Neural cell (in vitro differentiated cells): Measurements from ENCODE around the gene APOL5. TPM values are rescaled to one million over a fixed set of nuclear protein-coding genes. Genes with fewer than 3 reads are reported as not detected.

Experiments used
- H2AFZ ChIP-seq: fragments of 200-600, 300-800 bp; sonication (generic), shearing (Covaris generic); 2 replicates; pipeline ENCODE4 v1.6.0; 2014; ENCODE audit warnings: low read depth, mild to moderate bottlenecking, antibody characterized with exemption, low read length, moderate library complexity
- H3F3A ChIP-seq: fragments of 200-600 bp; shearing (Covaris generic); 2 replicates; pipeline ENCODE4 v1.6.1; 2016; ENCODE audit warnings: mild to moderate bottlenecking, moderate library complexity, mixed read lengths, antibody characterized with exemption, low read length; ENCODE audit not compliant: insufficient read depth, poor library complexity, severe bottlenecking
- H3K27ac ChIP-seq: fragments of 200-600, 300-800 bp; sonication (generic), shearing (Covaris generic); 2 replicates; pipeline ENCODE4 v1.5.1; 2014; ENCODE audit warnings: mild to moderate bottlenecking, low read length, moderate library complexity
- H3K27me3 ChIP-seq: fragments of 300-800, 200-600 bp; sonication (generic), shearing (Covaris generic); 2 replicates; pipeline ENCODE4 v1.6.0; 2014; ENCODE audit warnings: mild to moderate bottlenecking, low read depth, low read length, moderate library complexity; ENCODE audit not compliant: insufficient read depth
- H3K36me3 ChIP-seq: fragments of 300-800, 200-600 bp; sonication (generic), shearing (Covaris generic); 2 replicates; pipeline ENCODE4 v1.5.1; 2014; ENCODE audit warnings: mild to moderate bottlenecking, antibody characterized with exemption, low read length, moderate library complexity; ENCODE audit not compliant: insufficient read depth
- H3K4me2 ChIP-seq: fragments of 300-800, 200-600 bp; sonication (generic), shearing (Covaris generic); 2 replicates; pipeline ENCODE4 v1.6.0; 2014; ENCODE audit warnings: mild to moderate bottlenecking, low read length
- H3K4me3 ChIP-seq: fragments of 300-800, 200-600 bp; sonication (generic), shearing (Covaris generic); 2 replicates; pipeline ENCODE4 v1.5.1; 2014; ENCODE audit warnings: mild to moderate bottlenecking, low read length, moderate library complexity
- H3K79me2 ChIP-seq: fragments of 200-600 bp; shearing (Covaris generic); replicated peaks from 2 replicates; pipeline ENCODE4 v1.6.0; 2014; ENCODE audit warnings: mild to moderate bottlenecking, low read length, moderate library complexity; ENCODE audit not compliant: insufficient read depth
- H3K9ac ChIP-seq: fragments of 300-800, 200-600 bp; sonication (generic), shearing (Covaris generic); 2 replicates; pipeline ENCODE4 v1.6.1; 2016; ENCODE audit warnings: mild to moderate bottlenecking, low read length, mixed read lengths
- H3K9me2 ChIP-seq: fragments of 200-600 bp; shearing (Covaris generic); 2 replicates; pipeline ENCODE4 v1.6.1; 2016; ENCODE audit warnings: mild to moderate bottlenecking, low read length, mixed read lengths; ENCODE audit not compliant: insufficient read depth
- H3K9me3 ChIP-seq: fragments of 200-600, 300-800 bp; sonication (generic), shearing (Covaris generic); 2 replicates; pipeline ENCODE4 v1.6.1; 2016; ENCODE audit warnings: mild to moderate bottlenecking, mixed run types, low read length, moderate library complexity, mixed read lengths
- H4K20me1 ChIP-seq: fragments of 200-600 bp; shearing (Covaris generic); 2 replicates; pipeline ENCODE4 v1.6.1; 2016; ENCODE audit warnings: mild to moderate bottlenecking, mixed run types; ENCODE audit not compliant: insufficient read depth
- EP300 ChIP-seq: fragments of 450-650 bp; conservative IDR thresholded peaks from 2 replicates; pipeline ENCODE4 v1.6.1; 2014; ENCODE audit warnings: antibody characterized with exemption, mild to moderate bottlenecking, moderate library complexity; ENCODE audit not compliant: poor library complexity, severe bottlenecking
- EZH2 ChIP-seq: fragments of 200-600, 300-800 bp; shearing (Covaris generic), sonication (generic); IDR thresholded peaks from 2 replicates; pipeline ENCODE4 v1.6.1; 2014; ENCODE audit warnings: antibody characterized with exemption, low read length, borderline replicate concordance, mild to moderate bottlenecking; ENCODE audit not compliant: insufficient read depth, poor library complexity, severe bottlenecking
- MXI1 ChIP-seq: fragments of 450-650 bp; conservative IDR thresholded peaks from 2 replicates; pipeline ENCODE4 v1.6.1; 2014; ENCODE audit warnings: antibody characterized with exemption, mild to moderate bottlenecking; ENCODE audit not compliant: poor library complexity, severe bottlenecking
- POLR2AphosphoS5 ChIP-seq: IDR thresholded peaks from 2 replicates; pipeline ENCODE4 v1.6.1; 2012
- RAD21 ChIP-seq: fragments of 450-650 bp; conservative IDR thresholded peaks from 2 replicates; pipeline ENCODE4 v1.6.1; 2014; ENCODE audit warnings: antibody characterized with exemption, mild to moderate bottlenecking, moderate library complexity
- SMC3 ChIP-seq: fragments of 450-650 bp; conservative IDR thresholded peaks from 2 replicates; pipeline ENCODE4 v1.6.1; 2014; ENCODE audit warnings: antibody characterized with exemption, mild to moderate bottlenecking, moderate library complexity; ENCODE audit not compliant: poor library complexity
- TAF1 ChIP-seq: IDR thresholded peaks from 2 replicates; pipeline ENCODE4 v1.6.1; 2012; ENCODE audit warnings: low read depth
- polyA plus RNA-seq: library from polyadenylated mRNA; depleted of rRNA; stranded (reverse); fragments of >200 nt; gene quantifications from 2 replicates; pipeline ENCODE4 v1.2.3, GENCODE V29; 2014
- TF ChIP-seq, protein P1 (sequence below): fragments of 450-650 bp; IDR thresholded peaks from 2 replicates; pipeline ENCODE4 v1.5.1; 2014; ENCODE audit warnings: antibody characterized with exemption, mild to moderate bottlenecking, moderate library complexity; ENCODE audit not compliant: poor library complexity, severe bottlenecking
- TF ChIP-seq, protein P2 (sequence below): IDR thresholded peaks from 2 replicates; pipeline ENCODE4 v1.6.1; 2012; ENCODE audit warnings: borderline replicate concordance

The APOL5 gene
- polyA plus RNA-seq, 1 donor from 2014 or later, result not detected

DNA sequence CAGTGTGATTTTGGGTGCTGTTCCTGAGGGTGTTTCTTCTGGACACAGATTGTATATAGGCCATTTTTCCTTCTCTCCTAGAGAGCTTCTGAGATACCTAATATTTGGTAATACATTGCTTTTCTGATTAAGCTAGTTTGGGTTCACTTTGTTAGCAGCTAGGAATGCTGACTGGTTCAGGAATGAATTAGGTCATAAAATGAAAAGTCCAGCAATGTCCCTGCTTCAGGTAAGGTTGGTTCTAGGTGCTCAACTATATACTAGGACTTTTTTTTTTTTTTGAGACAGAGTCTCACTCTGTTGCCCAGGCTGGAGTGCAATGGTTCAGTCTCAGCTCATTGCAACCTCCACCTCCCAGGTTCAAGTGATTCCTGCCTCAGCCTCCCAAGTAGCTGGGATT is 32.9 kb upstream of the APOL5 start:
- no peak for TF ChIP-seq EP300
- TF ChIP-seq TAF1, result no peak
- TF ChIP-seq, protein P1, sequence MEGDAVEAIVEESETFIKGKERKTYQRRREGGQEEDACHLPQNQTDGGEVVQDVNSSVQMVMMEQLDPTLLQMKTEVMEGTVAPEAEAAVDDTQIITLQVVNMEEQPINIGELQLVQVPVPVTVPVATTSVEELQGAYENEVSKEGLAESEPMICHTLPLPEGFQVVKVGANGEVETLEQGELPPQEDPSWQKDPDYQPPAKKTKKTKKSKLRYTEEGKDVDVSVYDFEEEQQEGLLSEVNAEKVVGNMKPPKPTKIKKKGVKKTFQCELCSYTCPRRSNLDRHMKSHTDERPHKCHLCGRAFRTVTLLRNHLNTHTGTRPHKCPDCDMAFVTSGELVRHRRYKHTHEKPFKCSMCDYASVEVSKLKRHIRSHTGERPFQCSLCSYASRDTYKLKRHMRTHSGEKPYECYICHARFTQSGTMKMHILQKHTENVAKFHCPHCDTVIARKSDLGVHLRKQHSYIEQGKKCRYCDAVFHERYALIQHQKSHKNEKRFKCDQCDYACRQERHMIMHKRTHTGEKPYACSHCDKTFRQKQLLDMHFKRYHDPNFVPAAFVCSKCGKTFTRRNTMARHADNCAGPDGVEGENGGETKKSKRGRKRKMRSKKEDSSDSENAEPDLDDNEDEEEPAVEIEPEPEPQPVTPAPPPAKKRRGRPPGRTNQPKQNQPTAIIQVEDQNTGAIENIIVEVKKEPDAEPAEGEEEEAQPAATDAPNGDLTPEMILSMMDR, result no peak
- TF ChIP-seq RAD21, result no peak
- no peak for TF ChIP-seq POLR2AphosphoS5
- TF ChIP-seq, protein P2, sequence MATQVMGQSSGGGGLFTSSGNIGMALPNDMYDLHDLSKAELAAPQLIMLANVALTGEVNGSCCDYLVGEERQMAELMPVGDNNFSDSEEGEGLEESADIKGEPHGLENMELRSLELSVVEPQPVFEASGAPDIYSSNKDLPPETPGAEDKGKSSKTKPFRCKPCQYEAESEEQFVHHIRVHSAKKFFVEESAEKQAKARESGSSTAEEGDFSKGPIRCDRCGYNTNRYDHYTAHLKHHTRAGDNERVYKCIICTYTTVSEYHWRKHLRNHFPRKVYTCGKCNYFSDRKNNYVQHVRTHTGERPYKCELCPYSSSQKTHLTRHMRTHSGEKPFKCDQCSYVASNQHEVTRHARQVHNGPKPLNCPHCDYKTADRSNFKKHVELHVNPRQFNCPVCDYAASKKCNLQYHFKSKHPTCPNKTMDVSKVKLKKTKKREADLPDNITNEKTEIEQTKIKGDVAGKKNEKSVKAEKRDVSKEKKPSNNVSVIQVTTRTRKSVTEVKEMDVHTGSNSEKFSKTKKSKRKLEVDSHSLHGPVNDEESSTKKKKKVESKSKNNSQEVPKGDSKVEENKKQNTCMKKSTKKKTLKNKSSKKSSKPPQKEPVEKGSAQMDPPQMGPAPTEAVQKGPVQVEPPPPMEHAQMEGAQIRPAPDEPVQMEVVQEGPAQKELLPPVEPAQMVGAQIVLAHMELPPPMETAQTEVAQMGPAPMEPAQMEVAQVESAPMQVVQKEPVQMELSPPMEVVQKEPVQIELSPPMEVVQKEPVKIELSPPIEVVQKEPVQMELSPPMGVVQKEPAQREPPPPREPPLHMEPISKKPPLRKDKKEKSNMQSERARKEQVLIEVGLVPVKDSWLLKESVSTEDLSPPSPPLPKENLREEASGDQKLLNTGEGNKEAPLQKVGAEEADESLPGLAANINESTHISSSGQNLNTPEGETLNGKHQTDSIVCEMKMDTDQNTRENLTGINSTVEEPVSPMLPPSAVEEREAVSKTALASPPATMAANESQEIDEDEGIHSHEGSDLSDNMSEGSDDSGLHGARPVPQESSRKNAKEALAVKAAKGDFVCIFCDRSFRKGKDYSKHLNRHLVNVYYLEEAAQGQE, result no peak
- no peak for TF ChIP-seq SMC3
- TF ChIP-seq EZH2, result no peak
- TF ChIP-seq MXI1, result no peak
- no peaks in the 10 kb centered on the region for H3K9me2 ChIP-seq
- no peaks in the 10 kb centered on the region for H3F3A ChIP-seq
- no peaks in the 10 kb centered on the region for H3K79me2 ChIP-seq
- no peak overlapping the region for H3K4me3 ChIP-seq
- H3K27ac ChIP-seq, result no peak overlapping the region
- no peak overlapping the region for H2AFZ ChIP-seq
- no peaks in the 10 kb centered on the region for H4K20me1 ChIP-seq
- no peak overlapping the region for H3K4me2 ChIP-seq
- H3K36me3 ChIP-seq, result no peaks in the 10 kb centered on the region
- no peak overlapping the region for H3K9ac ChIP-seq
- no peaks in the 10 kb centered on the region for H3K27me3 ChIP-seq
- H3K9me3 ChIP-seq, result no peaks in the 10 kb centered on the region

DNA sequence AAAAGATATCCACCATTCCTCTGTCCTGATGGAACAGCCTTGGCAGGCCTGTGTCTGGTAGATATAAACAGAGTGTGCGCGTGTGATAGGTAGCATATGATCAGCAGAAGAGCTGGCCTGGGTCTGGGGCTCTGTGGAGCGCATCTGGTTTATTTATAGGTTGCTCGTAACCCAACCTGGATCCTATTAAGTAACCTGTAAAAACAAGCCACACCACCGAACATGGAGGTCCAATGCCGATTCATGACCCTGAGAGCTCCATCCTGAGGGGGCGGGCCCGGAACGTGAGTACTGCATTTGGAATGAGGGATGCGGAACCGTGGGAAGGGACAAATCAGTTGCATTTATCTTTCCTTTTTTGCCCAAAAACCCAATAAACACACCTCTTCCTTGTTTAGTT is 31.9 kb upstream of the APOL5 start:
- Histone ChIP-seq H3K9me2 (no peaks in the 10 kb centered on the region), H2AFZ (no peak overlapping the region), H3K4me3 (no peak overlapping the region), H3K79me2 (no peaks in the 10 kb centered on the region), H3F3A (no peaks in the 10 kb centered on the region), H3K4me2 (no peak overlapping the region), H3K9ac (no peak overlapping the region), H3K27me3 (no peaks in the 10 kb centered on the region), H3K9me3 (no peaks in the 10 kb centered on the region), H4K20me1 (no peaks in the 10 kb centered on the region), H3K36me3 (no peaks in the 10 kb centered on the region), H3K27ac (no peak overlapping the region)
- TF ChIP-seq, protein P1, result no peak
- TF ChIP-seq TAF1 (no peak), RAD21 (no peak), EZH2 (no peak), MXI1 (no peak), EP300 (no peak), SMC3 (no peak), POLR2AphosphoS5 (no peak)
- TF ChIP-seq, protein P2, result no peak
